ENCODE measurements around the gene TTC36. TPM values are rescaled to one million over a fixed set of nuclear protein-coding genes. Genes with fewer than 3 reads are reported as not detected.

TTC36 gene
- total and polyA plus RNA-seq, 9 of the 15 experiments (the other 6 are each of a cell fraction or from before 2014, with no cell fraction given) = 0.22 to 0.23 TPM; not detected in 7

DNA sequence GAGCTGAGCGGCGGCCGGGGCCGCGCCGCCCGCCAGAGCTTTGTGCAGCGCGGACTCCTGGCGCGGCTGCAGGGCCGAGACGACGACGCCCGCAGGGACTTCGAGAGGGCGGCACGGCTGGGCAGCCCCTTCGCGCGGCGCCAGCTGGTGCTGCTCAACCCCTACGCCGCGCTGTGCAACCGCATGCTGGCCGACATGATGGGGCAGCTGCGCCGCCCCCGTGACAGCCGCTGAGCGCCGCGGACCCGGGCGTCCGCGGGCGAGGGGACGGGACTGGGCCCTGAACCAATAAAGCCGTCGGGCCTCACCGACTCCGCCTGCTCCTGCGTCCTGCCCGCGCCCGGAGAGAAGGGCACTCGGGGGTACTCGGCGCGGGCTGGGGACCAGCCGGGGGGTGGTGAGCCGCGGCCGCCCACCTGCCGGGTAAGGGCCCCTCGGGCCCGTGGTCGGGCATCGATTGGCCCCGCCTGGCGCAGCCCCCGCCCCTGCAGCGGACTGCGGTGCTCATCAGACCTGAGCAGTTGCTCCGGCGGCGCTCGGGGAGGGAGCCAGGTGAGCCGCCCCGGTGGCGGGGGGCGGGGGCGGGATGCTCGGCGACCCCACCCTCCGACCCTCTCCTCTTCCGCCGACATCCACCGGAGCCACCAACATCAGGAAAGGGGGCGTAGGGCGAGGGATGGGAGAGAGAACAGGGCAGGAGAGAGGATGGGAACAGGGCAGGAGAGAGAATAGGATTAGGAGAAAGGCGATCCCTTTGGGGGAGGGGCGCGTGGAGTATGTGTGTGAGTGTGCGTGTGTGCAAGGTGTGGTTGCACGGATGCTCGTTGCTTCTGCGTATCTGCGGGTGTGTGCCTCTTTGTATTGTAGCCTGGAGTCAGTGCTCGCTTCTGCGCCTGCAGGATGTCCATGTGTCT lies 3.7 kb downstream of the TTC36 start, which contains the start of gene TMEM25 (continued):
- TF ChIP-seq YY1 (IDR thresholded peaks at IDR 0.05; ENCODE audit: borderline replicate concordance in 1 of 3, control insufficient read depth in 1 of 3, extremely low read depth in 1 of 3, insufficient read depth in 3 of 3, insufficient read length in 1 of 3, insufficient replicate concordance in 2 of 3, low read depth in 1 of 3, low read length in 2 of 3) (peak in 2 of 3 experiments; percentile 68 to 78), STAG1 (CRISPR knock-in tag; IDR thresholded peaks at IDR 0.05; ENCODE audit: borderline replicate concordance) (peak; percentile 36; the same call in 1 of the 2 replicates), RFX5 (IDR thresholded peaks at IDR 0.05; ENCODE audit: low read depth, low read length) (no peak), CCNT2 (IDR thresholded peaks at IDR 0.05; ENCODE audit: borderline replicate concordance, extremely low read depth, insufficient read length, low read depth, low read length) (peak; percentile 71), MLLT1 (IDR thresholded peaks at IDR 0.05) (peak in 1 of 2 experiments; percentile 99; a peak in 2 of 4 replicates), LCOR (CRISPR knock-in tag; IDR thresholded peaks at IDR 0.05) (0 out of 2 replicates have a peak, but pooled peaks have one; percentile 37), NEUROD1 (IDR thresholded peaks at IDR 0.05; ENCODE audit: borderline replicate concordance, low read depth, low read length, partially characterized antibody) (peak; percentile 66), KAT7 (CRISPR knock-in tag; IDR thresholded peaks at IDR 0.05; ENCODE audit: borderline replicate concordance) (peak; percentile 97)
- TF ChIP-seq, protein P1, sequence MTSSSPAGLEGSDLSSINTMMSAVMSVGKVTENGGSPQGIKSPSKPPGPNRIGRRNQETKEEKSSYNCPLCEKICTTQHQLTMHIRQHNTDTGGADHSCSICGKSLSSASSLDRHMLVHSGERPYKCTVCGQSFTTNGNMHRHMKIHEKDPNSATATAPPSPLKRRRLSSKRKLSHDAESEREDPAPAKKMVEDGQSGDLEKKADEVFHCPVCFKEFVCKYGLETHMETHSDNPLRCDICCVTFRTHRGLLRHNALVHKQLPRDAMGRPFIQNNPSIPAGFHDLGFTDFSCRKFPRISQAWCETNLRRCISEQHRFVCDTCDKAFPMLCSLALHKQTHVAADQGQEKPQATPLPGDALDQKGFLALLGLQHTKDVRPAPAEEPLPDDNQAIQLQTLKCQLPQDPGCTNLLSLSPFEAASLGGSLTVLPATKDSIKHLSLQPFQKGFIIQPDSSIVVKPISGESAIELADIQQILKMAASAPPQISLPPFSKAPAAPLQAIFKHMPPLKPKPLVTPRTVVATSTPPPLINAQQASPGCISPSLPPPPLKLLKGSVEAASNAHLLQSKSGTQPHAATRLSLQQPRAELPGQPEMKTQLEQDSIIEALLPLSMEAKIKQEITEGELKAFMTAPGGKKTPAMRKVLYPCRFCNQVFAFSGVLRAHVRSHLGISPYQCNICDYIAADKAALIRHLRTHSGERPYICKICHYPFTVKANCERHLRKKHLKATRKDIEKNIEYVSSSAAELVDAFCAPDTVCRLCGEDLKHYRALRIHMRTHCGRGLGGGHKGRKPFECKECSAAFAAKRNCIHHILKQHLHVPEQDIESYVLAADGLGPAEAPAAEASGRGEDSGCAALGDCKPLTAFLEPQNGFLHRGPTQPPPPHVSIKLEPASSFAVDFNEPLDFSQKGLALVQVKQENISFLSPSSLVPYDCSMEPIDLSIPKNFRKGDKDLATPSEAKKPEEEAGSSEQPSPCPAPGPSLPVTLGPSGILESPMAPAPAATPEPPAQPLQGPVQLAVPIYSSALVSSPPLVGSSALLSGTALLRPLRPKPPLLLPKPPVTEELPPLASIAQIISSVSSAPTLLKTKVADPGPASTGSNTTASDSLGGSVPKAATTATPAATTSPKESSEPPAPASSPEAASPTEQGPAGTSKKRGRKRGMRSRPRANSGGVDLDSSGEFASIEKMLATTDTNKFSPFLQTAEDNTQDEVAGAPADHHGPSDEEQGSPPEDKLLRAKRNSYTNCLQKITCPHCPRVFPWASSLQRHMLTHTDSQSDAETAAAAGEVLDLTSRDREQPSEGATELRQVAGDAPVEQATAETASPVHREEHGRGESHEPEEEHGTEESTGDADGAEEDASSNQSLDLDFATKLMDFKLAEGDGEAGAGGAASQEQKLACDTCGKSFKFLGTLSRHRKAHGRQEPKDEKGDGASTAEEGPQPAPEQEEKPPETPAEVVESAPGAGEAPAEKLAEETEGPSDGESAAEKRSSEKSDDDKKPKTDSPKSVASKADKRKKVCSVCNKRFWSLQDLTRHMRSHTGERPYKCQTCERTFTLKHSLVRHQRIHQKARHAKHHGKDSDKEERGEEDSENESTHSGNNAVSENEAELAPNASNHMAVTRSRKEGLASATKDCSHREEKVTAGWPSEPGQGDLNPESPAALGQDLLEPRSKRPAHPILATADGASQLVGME (CRISPR knock-in tag; IDR thresholded peaks at IDR 0.05) = 0 out of 2 replicates have a peak, but pooled peaks have one; percentile 35
- TF ChIP-seq, protein P2, sequence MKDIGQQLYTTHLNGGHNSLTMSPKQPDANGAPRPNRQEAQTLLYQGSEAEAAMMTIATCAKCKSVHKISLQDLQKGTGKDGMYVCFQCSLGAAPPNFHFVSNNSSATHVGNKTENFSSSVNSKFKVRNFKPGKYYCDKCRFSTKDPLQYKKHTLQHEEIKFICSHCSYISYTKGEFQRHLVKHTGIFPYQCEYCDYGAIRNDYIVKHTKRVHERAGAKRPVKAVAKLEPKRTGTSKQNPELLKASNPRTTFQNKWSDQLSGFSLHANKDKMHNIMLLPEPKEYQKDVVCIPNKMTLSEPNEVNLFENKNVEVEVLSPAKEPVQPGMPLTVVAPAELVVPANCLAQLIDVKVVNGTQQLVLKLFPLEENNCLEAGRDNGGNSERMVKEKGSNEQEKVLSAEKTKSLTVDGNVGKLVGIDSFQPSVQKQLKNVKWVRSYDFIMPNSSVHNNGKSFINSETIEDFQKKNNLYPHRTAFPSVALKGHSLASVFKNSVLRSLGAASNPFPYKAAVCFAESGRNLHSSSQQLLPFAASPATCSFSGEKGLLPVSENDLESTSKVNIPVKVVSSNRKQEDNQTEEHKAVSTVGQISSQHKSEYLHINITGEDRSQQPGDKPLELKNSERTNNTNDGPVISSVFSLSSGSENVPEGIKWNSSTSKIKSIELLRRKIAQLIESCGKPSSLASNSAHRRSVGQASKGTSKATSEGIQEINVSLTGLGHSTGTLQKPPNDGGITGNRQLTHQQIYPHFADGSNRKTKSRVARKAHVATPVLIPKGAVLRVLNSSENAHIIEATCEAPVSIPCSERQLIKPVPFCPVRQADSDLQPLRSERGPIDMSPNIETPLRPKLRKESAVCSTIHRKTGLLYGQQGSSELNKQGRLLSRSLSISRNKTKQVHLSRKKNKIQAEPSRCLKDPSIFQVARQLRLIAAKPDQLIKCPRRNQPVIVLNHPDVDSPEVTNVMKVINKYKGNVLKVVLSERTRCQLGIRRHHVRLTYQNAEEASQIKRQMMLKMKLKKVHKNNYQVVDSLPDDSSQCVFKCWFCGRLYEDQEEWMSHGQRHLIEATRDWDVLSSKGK (CRISPR knock-in tag; IDR thresholded peaks at IDR 0.05) = no peak
- TF ChIP-seq, protein P3, sequence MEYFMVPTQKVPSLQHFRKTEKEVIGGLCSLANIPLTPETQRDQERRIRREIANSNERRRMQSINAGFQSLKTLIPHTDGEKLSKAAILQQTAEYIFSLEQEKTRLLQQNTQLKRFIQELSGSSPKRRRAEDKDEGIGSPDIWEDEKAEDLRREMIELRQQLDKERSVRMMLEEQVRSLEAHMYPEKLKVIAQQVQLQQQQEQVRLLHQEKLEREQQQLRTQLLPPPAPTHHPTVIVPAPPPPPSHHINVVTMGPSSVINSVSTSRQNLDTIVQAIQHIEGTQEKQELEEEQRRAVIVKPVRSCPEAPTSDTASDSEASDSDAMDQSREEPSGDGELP (CRISPR knock-in tag; IDR thresholded peaks at IDR 0.05; ENCODE audit: borderline replicate concordance) = peak; percentile 67; the same call in 1 of the 2 replicates
